ENCODE results near the gene WNK1. TPM values are rescaled to one million over a fixed set of nuclear protein-coding genes. Genes with fewer than 3 reads are reported as not detected.

WNK1 gene
- polyA plus RNA-seq, 3 donors = 8.7 to 57.2 (median 20.9) TPM

- H3K4me3 Mint-ChIP-seq = no peak overlapping the region
- Histone ChIP-seq H3K79me2 (ENCODE audit: insufficient read depth, low read length) (no peaks in the 10 kb centered on the region), H3K4me1 (ENCODE audit: control insufficient read depth in 1 of 2, insufficient read depth in 2 of 2, low read length in 2 of 2) (peaks cover 34 to 43% of the 10 kb centered on the region in 2 donors), H3K9me3 (replicated peaks in 1 of 2; ENCODE audit: control insufficient read depth in 1 of 2, insufficient read depth in 1 of 2, low read length in 2 of 2) (no peaks in the 10 kb centered on the region), H2AFZ (ENCODE audit: insufficient read depth, low read depth, low read length, poor library complexity, severe bottlenecking) (no peak overlapping the region), H3K4me2 (replicated peaks; ENCODE audit: extremely low read depth, low read length, poor library complexity, severe bottlenecking) (no peak overlapping the region), H4K20me1 (ENCODE audit: insufficient read depth, low read length) (no peaks in the 10 kb centered on the region), H3K9ac (ENCODE audit: insufficient read depth, low read length, poor library complexity, severe bottlenecking) (no peak overlapping the region), H3K4me3 (replicated peaks in 1 of 3; ENCODE audit: low read depth in 2 of 3, low read length in 3 of 3) (no peak overlapping the region), H3K27ac (ENCODE audit: low read depth in 1 of 2, low read length in 2 of 2) (peak overlapping the region in 1 of 2 donors; percentile 45), H3K36me3 (replicated peaks in 1 of 2; ENCODE audit: control insufficient read depth in 1 of 2, insufficient read depth in 2 of 2, low read length in 2 of 2) (no peaks in the 10 kb centered on the region), H3K27me3 (ENCODE audit: control insufficient read depth in 2 of 2, insufficient read depth in 2 of 2, low read length in 2 of 2) (no peaks in the 10 kb centered on the region)
- peak; percentile 47 to 72 (median 68) for DNase-seq
- H3K9me3 Mint-ChIP-seq = peaks cover 0 to 2% (median 0%) of the 10 kb centered on the region in 7 donors
- H3K27me3 Mint-ChIP-seq (ENCODE audit: low read depth in 3 of 3) = peaks cover 0 to 3% (median 0%) of the 10 kb centered on the region in 3 donors
- WGBS (ENCODE audit: insufficient coverage) = no CpG with 5 or more reads among the region's 6 CpGs
- intact Hi-C loops (cut with micrococcal nuclease) = no loop called here
- peaks cover 40% of the 10 kb centered on the region for H3K4me1 Mint-ChIP-seq
- no peaks in the 10 kb centered on the region for H3K36me3 Mint-ChIP-seq
- H3K27ac Mint-ChIP-seq = peak overlapping the region; percentile 30 to 86 (median 76)
- no peak for TF ChIP-seq CTCF (IDR thresholded peaks at IDR 0.05)
Measured at GRCh38 chr12:724194-724855, 28.1 kb upstream of the WNK1 start.

GRCh38 chr12:725076-725475 is 27.3 kb upstream of the WNK1 start:
- intact Hi-C loops (cut with micrococcal nuclease) = no loop called here
- Histone ChIP-seq H3K36me3 (replicated peaks in 1 of 2; ENCODE audit: control insufficient read depth in 1 of 2, insufficient read depth in 2 of 2, low read length in 2 of 2) (no peaks in the 10 kb centered on the region), H3K4me3 (replicated peaks in 1 of 3; ENCODE audit: low read depth in 2 of 3, low read length in 3 of 3) (no peak overlapping the region), H3K4me2 (replicated peaks; ENCODE audit: extremely low read depth, low read length, poor library complexity, severe bottlenecking) (no peak overlapping the region), H3K9ac (ENCODE audit: insufficient read depth, low read length, poor library complexity, severe bottlenecking) (no peak overlapping the region), H3K79me2 (ENCODE audit: insufficient read depth, low read length) (no peaks in the 10 kb centered on the region), H3K27me3 (ENCODE audit: control insufficient read depth in 2 of 2, insufficient read depth in 2 of 2, low read length in 2 of 2) (no peaks in the 10 kb centered on the region), H3K4me1 (ENCODE audit: control insufficient read depth in 1 of 2, insufficient read depth in 2 of 2, low read length in 2 of 2) (peaks cover 28 to 35% of the 10 kb centered on the region in 2 donors), H3K9me3 (replicated peaks in 1 of 2; ENCODE audit: control insufficient read depth in 1 of 2, insufficient read depth in 1 of 2, low read length in 2 of 2) (no peaks in the 10 kb centered on the region), H3K27ac (ENCODE audit: low read depth in 1 of 2, low read length in 2 of 2) (no peak overlapping the region), H2AFZ (ENCODE audit: insufficient read depth, low read depth, low read length, poor library complexity, severe bottlenecking) (no peak overlapping the region), H4K20me1 (ENCODE audit: insufficient read depth, low read length) (no peaks in the 10 kb centered on the region)
- H3K27ac Mint-ChIP-seq = peak overlapping the region in 1 of 7 donors; percentile 30
- H3K27me3 Mint-ChIP-seq (ENCODE audit: low read depth in 3 of 3) = peaks cover 0 to 3% (median 0%) of the 10 kb centered on the region in 3 donors
- no peak overlapping the region for H3K4me3 Mint-ChIP-seq
- H3K9me3 Mint-ChIP-seq = peaks cover 0 to 2% (median 0%) of the 10 kb centered on the region in 7 donors
- 100% methylated on average over 1 of the region's 2 CpGs for WGBS (ENCODE audit: insufficient coverage)
- peaks cover 33% of the 10 kb centered on the region for H3K4me1 Mint-ChIP-seq
- H3K36me3 Mint-ChIP-seq = no peaks in the 10 kb centered on the region
- no peak for TF ChIP-seq CTCF (IDR thresholded peaks at IDR 0.05)
- DNase-seq = no peak
